SK-N-MC (cell line): Measurements from ENCODE around the gene ANKDD1B.

ENCODE experiments used
- EZH2 ChIP-seq: fragments of 200-600 bp; sonication (generic); IDR thresholded peaks from one replicate; pipeline ENCODE4 v1.6.1; 2017; ENCODE audit warnings: antibody characterized with exemption
- FOXP2 ChIP-seq: optimal IDR thresholded peaks from 2 replicates; pipeline ENCODE3; 2011; ENCODE audit warnings: mild to moderate bottlenecking, moderate library complexity; ENCODE audit not compliant: insufficient read depth; ENCODE audit errors: extremely low read length, control extremely low read depth
- POLR2AphosphoS5 ChIP-seq: IDR thresholded peaks from 2 replicates; pipeline ENCODE4 v1.6.1; 2012; ENCODE audit warnings: mild to moderate bottlenecking, low read depth, low read length, borderline replicate concordance

DNA sequence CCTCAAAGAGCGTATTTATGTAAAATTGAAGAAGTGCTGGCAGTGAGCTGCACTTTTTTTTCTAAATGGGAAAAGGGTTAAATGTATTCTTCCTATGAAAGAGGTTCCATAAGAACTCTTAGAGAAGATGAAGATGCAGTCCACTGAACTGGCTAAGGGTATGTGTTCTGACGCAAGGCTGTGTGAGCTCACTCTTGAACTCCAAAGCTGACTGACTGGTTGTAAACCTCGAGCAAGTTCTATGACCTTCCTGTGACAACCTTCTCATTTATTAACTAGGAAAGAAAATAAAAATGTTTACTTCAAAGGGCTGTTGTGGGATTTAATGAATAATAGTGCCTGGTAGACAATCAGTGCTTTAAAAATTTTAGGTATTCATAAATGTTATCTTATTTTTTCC is 59.3 kb downstream of the ANKDD1B start:
- TF ChIP-seq POLR2AphosphoS5 (no peak), FOXP2 (no peak), EZH2 (no peak)
